ENCODE data around the gene UBE2Z. TPM values are rescaled to one million over a fixed set of nuclear protein-coding genes. Genes with fewer than 3 reads are reported as not detected.

Gene UBE2Z
- total and polyA plus RNA-seq, 2 of the 13 experiments (the other 11 are each of a cell fraction or from before 2014, with no cell fraction given): 63.2 to 122 TPM

DNA sequence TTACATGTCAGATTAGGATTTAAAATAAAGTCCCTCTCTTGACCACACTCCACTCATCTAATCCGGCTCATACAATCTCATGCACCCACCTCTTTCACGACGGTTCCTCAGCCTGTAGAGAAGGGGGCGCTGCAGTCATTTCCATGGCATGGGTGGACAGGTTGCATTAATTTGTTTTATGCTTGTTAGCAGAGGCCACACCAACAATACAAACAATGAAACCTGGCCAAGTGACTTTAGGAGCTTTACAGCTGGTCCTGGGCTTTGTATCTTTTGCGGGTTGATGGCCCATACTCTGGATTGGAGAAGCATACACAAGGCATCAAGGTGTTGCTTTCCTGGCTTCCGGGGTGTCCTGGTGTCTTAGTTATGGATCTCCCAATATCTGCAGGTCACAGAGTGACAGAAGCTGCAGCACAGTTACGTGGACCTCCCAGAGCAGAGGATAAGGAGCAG is 46.1 kb downstream of the UBE2Z start (continued):
- TF ChIP-seq, protein P1, sequence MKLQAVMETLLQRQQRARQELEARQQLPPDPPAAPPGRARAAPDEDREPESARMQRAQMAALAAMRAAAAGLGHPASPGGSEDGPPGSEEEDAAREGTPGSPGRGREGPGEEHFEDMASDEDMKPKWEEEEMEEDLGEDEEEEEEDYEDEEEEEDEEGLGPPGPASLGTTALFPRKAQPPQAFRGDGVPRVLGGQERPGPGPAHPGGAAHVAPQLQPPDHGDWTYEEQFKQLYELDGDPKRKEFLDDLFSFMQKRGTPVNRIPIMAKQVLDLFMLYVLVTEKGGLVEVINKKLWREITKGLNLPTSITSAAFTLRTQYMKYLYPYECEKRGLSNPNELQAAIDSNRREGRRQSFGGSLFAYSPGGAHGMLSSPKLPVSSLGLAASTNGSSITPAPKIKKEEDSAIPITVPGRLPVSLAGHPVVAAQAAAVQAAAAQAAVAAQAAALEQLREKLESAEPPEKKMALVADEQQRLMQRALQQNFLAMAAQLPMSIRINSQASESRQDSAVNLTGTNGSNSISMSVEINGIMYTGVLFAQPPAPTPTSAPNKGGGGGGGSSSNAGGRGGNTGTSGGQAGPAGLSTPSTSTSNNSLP (IDR thresholded peaks at IDR 0.05; ENCODE audit: low read depth, low read length): peak; percentile 90
- TF ChIP-seq NFYC (CRISPR knock-in tag; IDR thresholded peaks at IDR 0.05) (no peak), RCOR2 (CRISPR knock-in tag; IDR thresholded peaks at IDR 0.05) (0 out of 2 replicates have a peak, but pooled peaks have one; percentile 28), ZNF788 (CRISPR knock-in tag; IDR thresholded peaks at IDR 0.05; ENCODE audit: borderline replicate concordance) (0 out of 2 replicates have a peak, but pooled peaks have one; percentile 2), ETV5 (CRISPR knock-in tag; IDR thresholded peaks at IDR 0.05; ENCODE audit: borderline replicate concordance) (peak; percentile 61; the same call in 1 of the 2 replicates), ZNF749 (CRISPR knock-in tag; IDR thresholded peaks at IDR 0.05; ENCODE audit: borderline replicate concordance) (no peak), ZNF282 (IDR thresholded peaks at IDR 0.05; ENCODE audit: partially characterized antibody) (no peak), ELF4 (CRISPR knock-in tag; IDR thresholded peaks at IDR 0.05; ENCODE audit: borderline replicate concordance) (0 out of 2 replicates have a peak, but pooled peaks have one; percentile 33), RFX5 (IDR thresholded peaks at IDR 0.05; ENCODE audit: low read depth, low read length) (no peak), STAG1 (CRISPR knock-in tag; IDR thresholded peaks at IDR 0.05) (peak; percentile 97), MAFK (conservative IDR thresholded peaks at IDR 0.05 in 1 of 2, IDR thresholded peaks at IDR 0.05 in 1 of 2; ENCODE audit: low read length in 2 of 2) (no peak), KDM5A (IDR thresholded peaks at IDR 0.05; ENCODE audit: borderline replicate concordance, low read length) (no peak), ZSCAN9 (CRISPR knock-in tag; IDR thresholded peaks at IDR 0.05; ENCODE audit: borderline replicate concordance) (no peak)
- TF ChIP-seq, protein P2, sequence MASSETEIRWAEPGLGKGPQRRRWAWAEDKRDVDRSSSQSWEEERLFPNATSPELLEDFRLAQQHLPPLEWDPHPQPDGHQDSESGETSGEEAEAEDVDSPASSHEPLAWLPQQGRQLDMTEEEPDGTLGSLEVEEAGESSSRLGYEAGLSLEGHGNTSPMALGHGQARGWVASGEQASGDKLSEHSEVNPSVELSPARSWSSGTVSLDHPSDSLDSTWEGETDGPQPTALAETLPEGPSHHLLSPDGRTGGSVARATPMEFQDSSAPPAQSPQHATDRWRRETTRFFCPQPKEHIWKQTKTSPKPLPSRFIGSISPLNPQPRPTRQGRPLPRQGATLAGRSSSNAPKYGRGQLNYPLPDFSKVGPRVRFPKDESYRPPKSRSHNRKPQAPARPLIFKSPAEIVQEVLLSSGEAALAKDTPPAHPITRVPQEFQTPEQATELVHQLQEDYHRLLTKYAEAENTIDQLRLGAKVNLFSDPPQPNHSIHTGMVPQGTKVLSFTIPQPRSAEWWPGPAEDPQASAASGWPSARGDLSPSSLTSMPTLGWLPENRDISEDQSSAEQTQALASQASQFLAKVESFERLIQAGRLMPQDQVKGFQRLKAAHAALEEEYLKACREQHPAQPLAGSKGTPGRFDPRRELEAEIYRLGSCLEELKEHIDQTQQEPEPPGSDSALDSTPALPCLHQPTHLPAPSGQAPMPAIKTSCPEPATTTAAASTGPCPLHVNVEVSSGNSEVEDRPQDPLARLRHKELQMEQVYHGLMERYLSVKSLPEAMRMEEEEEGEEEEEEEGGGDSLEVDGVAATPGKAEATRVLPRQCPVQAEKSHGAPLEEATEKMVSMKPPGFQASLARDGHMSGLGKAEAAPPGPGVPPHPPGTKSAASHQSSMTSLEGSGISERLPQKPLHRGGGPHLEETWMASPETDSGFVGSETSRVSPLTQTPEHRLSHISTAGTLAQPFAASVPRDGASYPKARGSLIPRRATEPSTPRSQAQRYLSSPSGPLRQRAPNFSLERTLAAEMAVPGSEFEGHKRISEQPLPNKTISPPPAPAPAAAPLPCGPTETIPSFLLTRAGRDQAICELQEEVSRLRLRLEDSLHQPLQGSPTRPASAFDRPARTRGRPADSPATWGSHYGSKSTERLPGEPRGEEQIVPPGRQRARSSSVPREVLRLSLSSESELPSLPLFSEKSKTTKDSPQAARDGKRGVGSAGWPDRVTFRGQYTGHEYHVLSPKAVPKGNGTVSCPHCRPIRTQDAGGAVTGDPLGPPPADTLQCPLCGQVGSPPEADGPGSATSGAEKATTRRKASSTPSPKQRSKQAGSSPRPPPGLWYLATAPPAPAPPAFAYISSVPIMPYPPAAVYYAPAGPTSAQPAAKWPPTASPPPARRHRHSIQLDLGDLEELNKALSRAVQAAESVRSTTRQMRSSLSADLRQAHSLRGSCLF (CRISPR knock-in tag; IDR thresholded peaks at IDR 0.05; ENCODE audit: borderline replicate concordance): no peak
- TF ChIP-seq, protein P3, sequence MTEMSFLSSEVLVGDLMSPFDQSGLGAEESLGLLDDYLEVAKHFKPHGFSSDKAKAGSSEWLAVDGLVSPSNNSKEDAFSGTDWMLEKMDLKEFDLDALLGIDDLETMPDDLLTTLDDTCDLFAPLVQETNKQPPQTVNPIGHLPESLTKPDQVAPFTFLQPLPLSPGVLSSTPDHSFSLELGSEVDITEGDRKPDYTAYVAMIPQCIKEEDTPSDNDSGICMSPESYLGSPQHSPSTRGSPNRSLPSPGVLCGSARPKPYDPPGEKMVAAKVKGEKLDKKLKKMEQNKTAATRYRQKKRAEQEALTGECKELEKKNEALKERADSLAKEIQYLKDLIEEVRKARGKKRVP (CRISPR knock-in tag; IDR thresholded peaks at IDR 0.05): 0 out of 4 replicates have a peak, but pooled peaks of 1 of the 2 experiments have one; percentile 11
- TF ChIP-seq, protein P4, sequence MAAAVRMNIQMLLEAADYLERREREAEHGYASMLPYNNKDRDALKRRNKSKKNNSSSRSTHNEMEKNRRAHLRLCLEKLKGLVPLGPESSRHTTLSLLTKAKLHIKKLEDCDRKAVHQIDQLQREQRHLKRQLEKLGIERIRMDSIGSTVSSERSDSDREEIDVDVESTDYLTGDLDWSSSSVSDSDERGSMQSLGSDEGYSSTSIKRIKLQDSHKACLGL (CRISPR knock-in tag; IDR thresholded peaks at IDR 0.05): no peak
- TF ChIP-seq, protein P5, sequence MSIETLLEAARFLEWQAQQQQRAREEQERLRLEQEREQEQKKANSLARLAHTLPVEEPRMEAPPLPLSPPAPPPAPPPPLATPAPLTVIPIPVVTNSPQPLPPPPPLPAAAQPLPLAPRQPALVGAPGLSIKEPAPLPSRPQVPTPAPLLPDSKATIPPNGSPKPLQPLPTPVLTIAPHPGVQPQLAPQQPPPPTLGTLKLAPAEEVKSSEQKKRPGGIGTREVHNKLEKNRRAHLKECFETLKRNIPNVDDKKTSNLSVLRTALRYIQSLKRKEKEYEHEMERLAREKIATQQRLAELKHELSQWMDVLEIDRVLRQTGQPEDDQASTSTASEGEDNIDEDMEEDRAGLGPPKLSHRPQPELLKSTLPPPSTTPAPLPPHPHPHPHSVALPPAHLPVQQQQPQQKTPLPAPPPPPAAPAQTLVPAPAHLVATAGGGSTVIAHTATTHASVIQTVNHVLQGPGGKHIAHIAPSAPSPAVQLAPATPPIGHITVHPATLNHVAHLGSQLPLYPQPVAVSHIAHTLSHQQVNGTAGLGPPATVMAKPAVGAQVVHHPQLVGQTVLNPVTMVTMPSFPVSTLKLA (IDR thresholded peaks at IDR 0.05): no peak
- TF ChIP-seq, protein P6, sequence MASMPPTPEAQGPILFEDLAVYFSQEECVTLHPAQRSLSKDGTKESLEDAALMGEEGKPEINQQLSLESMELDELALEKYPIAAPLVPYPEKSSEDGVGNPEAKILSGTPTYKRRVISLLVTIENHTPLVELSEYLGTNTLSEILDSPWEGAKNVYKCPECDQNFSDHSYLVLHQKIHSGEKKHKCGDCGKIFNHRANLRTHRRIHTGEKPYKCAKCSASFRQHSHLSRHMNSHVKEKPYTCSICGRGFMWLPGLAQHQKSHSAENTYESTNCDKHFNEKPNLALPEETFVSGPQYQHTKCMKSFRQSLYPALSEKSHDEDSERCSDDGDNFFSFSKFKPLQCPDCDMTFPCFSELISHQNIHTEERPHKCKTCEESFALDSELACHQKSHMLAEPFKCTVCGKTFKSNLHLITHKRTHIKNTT (CRISPR knock-in tag; IDR thresholded peaks at IDR 0.05): no peak

Measured in HepG2 (cell line).